NCI-H82 treated with DMSO at 0.1 percent for 48 hours (cell line): ENCODE measurements around the gene C17orf107.
A peak's percentile ranks its signal among the peaks of the same experiment; 100 is the strongest.

Experiments used
- DNase-seq: peaks from one replicate; lab custom pipeline; 2025; ENCODE audit not compliant: unreplicated experiment; lab: John Stamatoyannopoulos, UW

The C17orf107 gene

DNA sequence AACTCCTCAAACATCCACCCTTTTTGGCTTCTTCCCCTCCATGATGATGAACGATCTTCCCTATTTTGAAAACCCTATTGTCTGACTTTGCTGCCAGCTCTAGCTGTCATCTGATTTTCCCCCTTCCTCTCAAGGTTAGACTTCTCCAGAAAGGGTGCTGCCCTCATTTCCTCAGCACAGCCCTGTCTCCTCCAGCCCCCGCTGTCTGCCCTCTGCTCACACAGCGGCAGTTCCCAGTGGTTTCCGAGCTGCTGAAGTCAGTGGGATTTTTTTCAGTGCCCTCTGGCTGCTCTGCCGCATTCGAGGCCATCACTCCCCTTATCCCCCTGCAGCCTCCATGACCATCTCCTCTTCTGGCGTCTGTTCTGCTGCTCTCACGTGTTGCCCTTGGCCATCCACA, 26.6 kb upstream of the C17orf107 start:
- no peak for DNase-seq

DNA sequence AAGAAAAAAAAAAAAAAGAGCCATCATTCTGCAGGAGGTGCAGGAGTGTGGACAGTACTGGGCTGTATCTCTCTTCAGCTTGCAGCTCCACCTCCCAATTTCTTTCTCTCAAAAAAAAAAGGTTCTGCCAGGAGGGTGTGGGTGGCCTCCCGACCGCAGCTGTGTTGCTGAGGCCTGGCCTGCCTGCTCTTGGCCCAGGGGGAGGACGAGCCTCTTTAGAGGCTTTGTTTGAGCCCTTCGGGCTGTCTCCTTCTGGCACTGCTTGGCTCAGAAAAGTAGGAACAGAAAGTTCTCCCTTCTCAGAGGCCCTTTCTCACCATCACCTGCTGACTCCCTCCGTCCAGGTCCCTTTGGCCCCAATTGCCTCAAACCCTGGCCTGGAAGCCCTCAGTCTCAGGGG, 22.2 kb upstream of the C17orf107 start:
- no peak for DNase-seq

DNA sequence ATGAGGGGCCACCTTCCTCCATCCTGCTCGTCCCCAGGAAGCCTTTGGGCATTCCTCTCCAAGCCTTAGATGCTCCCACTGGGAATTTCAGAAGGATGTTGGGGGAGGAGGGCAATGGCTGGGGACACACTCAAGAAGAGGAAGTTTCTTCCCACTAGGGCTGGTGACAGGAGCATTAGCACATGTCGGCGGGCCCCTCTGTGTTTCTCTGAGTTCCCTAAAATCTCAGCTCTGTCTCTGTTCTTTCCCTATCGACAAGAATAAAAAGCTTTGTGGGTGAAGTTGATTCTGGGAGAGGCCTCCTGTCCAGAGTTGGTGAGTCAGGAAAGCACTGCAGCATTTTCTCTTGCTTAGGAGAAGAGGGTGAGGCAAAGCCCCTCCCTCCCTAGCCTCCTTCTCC, 19.7 kb upstream of the C17orf107 start:
- no peak for DNase-seq

DNA sequence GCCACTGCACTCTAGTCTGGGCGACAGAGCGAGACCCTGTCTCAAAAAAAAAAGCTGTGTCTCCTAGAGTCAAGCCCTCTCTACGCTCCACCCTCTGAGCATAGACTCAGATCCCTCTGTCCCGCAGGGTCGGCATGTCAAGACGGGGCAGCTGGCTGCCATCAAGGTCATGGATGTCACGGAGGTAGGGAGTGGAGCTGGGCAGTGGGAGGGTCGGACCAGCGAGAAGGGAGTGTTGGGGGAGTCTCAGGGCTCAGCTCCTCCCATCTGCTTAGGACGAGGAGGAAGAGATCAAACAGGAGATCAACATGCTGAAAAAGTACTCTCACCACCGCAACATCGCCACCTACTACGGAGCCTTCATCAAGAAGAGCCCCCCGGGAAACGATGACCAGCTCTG, 18.5 kb upstream of the C17orf107 start:
- DNase-seq = no peak

DNA sequence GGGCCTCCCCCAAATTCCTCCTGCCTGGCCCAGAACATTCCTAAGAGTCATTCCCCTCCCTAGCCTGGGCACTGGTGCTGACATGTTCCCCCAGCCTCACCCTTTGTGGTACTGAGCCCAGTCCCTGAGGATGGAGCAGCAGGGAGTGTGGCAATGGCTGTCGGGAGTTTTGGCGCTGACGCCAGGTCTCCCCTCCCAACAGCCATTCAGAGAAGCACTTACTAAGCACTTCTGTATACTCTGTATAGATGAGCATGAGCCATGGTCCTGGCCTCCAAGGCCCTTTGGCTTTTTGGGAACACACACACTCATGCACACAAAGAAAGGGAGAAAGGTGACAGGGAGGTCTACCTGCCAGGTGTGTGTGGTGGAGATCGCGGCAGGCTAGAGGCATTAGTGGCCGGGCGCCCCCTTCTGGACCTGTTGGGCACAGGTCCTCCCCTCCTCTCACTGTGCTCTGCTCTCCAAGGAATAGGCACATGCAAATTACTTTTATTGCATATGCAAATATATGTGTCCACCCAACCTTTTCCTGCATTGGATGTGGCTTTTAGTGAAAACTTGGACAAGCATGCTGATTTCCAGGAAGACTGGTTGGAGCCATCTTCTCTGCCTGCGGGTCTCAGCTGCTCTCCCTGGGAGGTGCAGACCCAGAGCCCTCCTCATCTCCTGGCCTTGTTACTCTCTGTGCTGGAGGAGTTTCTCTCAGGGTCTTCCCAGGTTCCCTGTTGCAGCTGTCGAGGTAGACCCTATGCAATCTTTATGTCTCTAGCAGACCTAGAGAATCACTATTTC, 17.4 kb upstream of the C17orf107 start:
- DNase-seq = no peak

DNA sequence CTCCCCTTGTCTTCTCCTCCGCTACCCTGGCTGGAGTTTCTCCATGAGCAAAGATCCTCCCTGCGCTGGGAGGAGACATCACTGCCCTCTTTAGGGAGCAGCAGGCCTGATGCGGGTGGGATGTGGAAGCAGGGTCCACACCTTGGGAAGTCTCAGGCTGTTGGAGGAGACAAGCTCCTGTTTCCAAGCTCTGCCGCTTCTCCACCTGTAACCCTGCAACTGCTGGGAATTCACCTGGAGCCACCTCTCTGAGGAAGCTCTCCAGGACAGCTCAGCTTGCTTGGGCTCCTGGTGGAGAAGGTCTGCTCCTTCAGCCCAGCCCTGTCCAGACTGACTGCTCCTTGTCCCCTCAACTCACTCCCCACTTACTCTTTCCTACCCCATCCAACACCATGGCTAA, 14.8 kb upstream of the C17orf107 start:
- DNase-seq = no peak

DNA sequence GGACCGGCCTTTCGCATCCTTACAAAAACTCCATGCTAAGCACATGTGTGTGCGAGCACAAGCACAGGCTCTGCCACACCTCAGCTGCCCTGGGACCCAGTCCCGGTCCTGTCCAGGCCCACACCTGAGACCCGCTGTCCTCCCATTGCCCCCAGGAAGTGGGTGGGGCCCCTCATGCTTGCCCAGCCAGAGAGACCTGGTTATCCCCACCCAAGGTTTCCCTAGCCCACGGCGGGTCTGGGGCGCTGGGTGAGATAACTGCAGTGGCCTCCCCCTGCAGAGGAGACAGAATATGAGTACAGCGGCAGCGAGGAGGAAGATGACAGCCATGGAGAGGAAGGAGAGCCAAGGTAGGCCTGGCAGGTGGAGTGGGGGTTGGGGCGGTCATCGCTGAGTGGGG, 12.5 kb upstream of the C17orf107 start:
- no peak for DNase-seq

DNA sequence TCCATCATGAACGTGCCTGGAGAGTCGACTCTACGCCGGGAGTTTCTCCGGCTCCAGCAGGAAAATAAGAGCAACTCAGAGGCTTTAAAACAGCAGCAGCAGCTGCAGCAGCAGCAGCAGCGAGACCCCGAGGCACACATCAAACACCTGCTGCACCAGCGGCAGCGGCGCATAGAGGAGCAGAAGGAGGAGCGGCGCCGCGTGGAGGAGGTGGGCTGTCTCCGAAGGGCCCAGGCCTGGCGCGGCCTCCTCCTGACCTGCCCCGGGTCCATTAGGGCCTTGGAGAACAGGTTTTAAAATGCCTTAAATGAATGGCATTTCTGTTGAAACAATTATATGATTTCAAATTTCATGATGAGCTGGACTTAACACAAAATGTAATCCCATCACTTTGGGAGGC, 11.8 kb upstream of the C17orf107 start:
- no peak for DNase-seq

DNA sequence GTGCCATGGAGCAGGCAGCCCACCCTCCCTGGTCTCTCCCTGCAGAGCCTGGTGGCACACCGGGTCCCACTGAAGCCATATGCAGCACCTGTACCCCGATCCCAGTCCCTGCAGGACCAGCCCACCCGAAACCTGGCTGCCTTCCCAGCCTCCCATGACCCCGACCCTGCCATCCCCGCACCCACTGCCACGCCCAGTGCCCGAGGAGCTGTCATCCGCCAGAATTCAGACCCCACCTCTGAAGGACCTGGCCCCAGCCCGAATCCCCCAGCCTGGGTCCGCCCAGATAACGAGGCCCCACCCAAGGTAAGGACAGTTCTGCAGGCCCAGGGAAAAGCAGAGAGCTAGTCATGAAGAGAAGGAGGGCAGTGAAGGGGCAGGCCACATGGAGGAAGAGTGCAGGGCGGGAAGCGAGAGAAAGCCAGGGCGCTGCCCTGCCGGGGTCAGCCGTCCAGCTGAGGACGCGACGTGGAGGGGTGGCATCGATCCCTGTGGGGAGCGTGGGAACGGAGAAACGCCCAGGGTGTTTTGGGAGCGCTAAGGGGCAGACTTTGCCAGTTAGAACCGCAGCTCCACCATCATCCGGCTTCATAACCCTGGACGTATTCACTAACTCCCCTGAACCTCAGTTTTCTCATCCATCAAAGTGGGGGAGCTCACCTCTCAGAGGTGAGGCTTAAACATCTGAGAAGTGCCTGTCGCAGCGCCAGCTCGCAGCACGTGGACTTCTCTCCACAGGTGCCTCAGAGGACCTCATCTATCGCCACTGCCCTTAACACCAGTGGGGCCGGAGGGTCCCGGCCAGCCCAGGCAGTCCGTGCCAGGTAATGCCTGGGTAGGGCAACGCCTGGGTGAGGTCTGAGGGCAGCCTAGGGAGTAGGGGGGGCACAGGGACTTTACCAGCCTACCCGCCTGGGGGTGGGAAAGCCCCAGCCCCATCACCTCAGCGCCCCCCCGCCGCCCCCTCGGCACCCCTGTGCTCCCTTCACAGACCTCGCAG, 7.6 kb upstream of the C17orf107 start:
- no peak for DNase-seq

DNA sequence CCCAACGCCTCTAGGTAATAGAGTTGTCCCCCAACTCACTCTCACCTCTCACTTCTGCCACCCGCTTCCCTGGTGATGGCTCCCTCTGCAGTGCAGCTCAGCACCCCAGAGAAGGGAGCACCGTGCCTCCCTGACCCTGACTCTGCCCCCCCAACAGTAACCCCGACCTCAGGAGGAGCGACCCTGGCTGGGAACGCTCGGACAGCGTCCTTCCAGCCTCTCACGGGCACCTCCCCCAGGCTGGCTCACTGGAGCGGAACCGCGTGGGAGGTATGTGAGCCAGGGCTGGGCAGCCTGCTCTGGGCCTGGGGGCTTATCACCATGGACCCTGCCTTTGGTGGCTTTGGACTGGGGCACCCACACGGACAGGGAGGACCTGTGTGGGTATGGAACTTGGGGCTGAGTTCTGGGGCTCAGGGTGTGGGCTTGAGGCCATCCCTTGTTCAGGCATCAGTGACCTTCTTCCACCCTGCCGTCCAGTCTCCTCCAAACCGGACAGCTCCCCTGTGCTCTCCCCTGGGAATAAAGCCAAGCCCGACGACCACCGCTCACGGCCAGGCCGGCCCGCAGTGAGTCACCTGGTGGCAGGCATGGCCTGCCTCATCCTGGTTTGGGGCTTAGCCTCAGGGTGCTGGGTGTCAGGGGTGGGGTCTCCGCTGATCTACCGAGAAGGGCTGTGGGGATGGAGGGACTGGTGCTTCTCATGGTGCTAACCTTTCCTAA, 6.7 kb upstream of the C17orf107 start:
- no peak for DNase-seq

DNA sequence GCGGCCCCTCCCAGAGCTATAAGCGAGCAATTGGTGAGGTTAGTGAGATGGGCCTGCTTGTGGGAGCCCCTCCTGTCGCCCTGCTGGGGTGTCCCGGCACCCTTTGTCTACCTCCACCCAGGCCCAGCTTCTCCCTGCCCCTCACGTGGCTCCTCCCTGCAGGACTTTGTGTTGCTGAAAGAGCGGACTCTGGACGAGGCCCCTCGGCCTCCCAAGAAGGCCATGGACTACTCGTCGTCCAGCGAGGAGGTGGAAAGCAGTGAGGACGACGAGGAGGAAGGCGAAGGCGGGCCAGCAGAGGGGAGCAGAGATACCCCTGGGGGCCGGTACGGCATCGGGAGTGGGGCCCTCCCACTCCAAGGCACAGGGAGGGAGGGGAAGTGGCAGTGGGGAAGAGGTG, 6.1 kb upstream of the C17orf107 start:
- no peak for DNase-seq

DNA sequence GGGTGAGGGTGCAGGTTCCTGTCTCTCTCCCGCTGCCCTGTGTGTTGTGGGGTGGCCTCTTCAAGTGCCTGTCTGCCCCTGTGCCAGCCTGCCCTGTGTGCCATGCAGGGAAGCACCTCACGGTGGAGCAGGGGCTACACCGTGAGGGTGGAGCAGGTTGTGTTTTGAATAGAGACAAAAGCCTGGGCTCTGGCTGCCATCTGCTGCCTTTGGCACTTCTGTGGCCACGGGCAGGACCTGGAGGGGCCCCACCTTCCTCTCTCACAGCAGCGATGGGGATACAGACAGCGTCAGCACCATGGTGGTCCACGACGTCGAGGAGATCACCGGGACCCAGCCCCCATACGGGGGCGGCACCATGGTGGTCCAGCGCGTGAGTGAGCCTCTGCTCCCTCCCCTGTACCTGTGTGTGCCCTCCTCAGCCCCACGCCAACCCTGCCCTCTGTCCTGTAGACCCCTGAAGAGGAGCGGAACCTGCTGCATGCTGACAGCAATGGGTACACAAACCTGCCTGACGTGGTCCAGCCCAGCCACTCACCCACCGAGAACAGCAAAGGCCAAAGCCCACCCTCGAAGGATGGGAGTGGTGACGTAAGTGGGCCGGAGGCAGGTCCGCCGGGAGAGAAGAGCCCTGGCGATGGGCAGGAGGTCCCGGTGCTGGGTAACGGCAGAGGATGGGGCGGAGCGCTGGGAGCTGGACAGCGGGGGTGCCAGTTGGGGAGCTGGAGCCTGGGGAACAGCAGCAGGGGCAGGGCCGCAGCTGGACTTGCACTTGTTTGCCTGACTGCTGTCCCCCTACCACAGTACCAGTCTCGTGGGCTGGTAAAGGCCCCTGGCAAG, 5.4 kb upstream of the C17orf107 start:
- no peak for DNase-seq

DNA sequence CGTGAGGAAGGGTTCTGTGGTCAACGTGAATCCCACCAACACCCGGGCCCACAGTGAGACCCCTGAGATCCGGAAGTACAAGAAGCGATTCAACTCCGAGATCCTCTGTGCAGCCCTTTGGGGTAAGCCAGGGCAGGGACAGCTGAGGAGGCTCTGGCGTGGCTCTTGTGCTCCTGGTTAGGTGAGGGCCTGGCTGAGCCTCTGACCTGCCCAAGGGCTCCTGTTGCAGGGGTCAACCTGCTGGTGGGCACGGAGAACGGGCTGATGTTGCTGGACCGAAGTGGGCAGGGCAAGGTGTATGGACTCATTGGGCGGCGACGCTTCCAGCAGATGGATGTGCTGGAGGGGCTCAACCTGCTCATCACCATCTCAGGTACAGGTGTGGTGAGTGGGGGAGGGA, 4.2 kb upstream of the C17orf107 start:
- no peak for DNase-seq

DNA sequence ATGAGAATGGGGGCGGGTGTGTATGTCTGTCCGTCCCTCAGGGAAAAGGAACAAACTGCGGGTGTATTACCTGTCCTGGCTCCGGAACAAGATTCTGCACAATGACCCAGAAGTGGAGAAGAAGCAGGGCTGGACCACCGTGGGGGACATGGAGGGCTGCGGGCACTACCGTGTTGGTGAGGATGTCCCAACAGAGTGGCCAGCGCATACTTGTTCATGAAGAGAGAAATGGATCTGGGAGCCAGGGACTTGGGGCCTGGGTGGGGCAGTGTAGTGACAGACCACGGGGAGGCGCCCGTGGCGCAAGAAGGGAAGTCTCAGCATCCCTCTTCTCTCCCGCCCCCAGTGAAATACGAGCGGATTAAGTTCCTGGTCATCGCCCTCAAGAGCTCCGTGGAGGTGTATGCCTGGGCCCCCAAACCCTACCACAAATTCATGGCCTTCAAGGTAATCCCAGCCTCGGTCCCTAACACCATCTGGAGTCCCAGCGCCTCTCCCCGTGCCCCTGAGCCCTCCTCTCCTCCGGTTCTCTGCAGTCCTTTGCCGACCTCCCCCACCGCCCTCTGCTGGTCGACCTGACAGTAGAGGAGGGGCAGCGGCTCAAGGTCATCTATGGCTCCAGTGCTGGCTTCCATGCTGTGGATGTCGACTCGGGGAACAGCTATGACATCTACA, 3.5 kb upstream of the C17orf107 start:
- peak; percentile 29 for DNase-seq

DNA sequence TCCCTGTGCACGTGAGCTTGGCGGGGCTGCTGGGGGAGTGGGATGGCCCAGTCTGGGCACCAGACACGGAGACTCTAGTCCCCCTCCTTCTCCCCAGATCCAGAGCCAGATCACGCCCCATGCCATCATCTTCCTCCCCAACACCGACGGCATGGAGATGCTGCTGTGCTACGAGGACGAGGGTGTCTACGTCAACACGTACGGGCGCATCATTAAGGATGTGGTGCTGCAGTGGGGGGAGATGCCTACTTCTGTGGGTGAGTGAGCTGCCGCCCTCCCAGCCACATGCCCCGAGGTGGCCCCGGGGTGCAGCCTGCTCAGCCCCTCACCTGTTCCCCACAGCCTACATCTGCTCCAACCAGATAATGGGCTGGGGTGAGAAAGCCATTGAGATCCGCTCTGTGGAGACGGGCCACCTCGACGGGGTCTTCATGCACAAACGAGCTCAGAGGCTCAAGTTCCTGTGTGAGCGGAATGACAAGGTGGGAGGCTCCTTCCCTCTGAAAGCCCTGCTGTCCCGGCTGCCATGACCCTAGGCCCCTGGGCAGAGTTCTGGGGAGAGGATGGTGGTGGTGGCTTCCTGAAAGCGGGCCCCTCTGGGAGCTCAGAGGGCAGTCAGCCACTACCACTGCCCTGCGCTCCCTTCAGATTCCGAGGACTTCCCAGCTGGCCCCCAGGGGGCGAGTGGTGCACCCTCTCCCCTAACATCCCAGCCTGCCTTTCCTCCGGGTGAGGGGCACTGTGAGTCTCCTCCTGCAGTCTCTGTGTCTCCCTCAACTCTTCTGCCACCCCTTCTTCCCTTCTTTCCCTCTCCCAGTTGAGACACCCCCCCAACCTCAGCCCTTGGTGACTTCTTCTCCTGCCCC, 2.8 kb upstream of the C17orf107 start:
- DNase-seq = no peak

DNA sequence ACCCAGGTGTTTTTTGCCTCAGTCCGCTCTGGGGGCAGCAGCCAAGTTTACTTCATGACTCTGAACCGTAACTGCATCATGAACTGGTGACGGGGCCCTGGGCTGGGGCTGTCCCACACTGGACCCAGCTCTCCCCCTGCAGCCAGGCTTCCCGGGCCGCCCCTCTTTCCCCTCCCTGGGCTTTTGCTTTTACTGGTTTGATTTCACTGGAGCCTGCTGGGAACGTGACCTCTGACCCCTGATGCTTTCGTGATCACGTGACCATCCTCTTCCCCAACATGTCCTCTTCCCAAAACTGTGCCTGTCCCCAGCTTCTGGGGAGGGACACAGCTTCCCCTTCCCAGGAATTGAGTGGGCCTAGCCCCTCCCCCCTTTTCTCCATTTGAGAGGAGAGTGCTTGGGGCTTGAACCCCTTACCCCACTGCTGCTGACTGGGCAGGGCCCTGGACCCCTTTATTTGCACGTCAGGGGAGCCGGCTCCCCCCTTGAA, 2.1 kb upstream of the C17orf107 start:
- no peak for DNase-seq

DNA sequence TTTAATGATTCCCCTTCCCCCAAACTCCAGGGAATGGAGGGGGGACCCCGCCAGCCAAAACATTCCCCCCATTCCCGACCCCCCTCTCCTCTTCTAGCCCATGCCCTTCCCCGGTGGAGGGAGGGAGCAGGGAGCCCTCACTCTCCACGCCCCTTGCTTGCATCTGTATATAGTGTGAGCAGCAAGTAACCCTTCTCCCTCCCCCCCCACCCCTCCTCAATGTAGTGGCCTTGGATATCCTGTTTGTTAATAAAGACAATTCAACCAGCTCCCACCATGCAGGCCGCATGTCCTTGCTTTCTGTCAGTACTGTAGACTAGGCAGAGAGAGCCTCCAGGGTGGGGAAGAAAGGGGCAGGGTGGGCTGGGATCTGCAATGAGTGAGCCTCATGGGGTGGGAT, 1.6 kb upstream of the C17orf107 start:
- no peak for DNase-seq

DNA sequence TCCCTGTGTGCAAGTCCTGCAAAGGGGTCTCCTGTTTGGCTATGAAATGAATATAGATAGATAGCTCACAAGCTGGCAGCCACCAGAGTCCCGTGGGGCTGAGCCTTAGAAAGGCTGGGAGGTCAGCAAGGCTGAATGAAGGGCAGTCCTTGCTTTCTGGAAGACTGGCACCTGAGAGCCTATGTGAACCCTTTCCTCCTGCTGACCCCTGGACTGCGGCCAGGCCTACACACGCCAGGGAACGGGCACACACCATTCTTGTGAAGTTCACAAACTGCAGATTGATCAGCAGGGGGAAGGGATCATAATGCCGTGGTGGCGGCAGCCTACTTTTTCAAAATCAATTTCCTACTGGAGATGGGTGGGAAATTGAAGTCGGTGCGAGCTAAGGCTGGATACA, 985 bp upstream of the C17orf107 start:
- DNase-seq = no peak

DNA sequence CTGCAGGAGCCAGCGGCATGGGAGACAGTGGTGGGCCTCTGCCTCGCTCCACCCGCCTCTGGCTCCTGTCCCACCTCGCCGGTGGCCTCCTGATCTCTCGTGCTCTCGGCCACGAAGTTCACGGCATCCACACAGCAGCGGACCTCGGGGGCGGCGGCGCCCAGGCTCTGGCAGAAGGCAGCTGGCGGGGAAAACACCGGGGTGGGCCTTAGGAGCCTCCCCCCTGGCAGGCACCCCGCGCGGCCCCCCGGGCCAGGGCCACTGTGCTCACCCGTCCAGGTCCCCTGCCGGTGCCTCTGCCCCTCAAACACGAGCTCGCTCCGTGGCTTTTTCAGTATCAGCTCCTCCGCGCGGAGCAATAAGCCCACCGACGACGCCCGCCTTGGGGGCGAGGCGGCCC, 409 bp upstream of the C17orf107 start:
- DNase-seq = no peak
